ENCODE data around the gene ARID4B.

Gene ARID4B

GRCh38 chr1:235131961-235132360 is 196.0 kb downstream of the ARID4B start:
- DNase-seq (ENCODE audit: extremely low spot score): no peak
- POLR2A ChIA-PET: no interaction called here
- TF ChIP-seq CTCF (IDR thresholded peaks at IDR 0.05; ENCODE audit: control extremely low read depth, extremely low read depth, low read depth, missing control alignments): no peak
- CTCF ChIA-PET: interaction anchor here (0.9 to 2.2 kb wide), 5 partner anchors 11 to 632 kb away, joined by 3 to 9 read pairs (median 4); no protein-coding TSS in a partner anchor

- ChIA-PET CTCF (interaction anchor here (1.2 to 2.3 kb wide), 2 partner anchors 9 to 15 kb away, joined by 5 to 9 read pairs; no protein-coding TSS in a partner anchor), POLR2A (interaction anchor here (0.6 kb wide), 1 partner anchor 175 kb away, joined by 4 read pairs; no protein-coding TSS in a partner anchor)
- no peak for DNase-seq (ENCODE audit: extremely low spot score)
- no peak for TF ChIP-seq CTCF (IDR thresholded peaks at IDR 0.05; ENCODE audit: control extremely low read depth, extremely low read depth, low read depth, missing control alignments)
Measured at GRCh38 chr1:235130766-235131270, 197.2 kb downstream of the ARID4B start.

DNA sequence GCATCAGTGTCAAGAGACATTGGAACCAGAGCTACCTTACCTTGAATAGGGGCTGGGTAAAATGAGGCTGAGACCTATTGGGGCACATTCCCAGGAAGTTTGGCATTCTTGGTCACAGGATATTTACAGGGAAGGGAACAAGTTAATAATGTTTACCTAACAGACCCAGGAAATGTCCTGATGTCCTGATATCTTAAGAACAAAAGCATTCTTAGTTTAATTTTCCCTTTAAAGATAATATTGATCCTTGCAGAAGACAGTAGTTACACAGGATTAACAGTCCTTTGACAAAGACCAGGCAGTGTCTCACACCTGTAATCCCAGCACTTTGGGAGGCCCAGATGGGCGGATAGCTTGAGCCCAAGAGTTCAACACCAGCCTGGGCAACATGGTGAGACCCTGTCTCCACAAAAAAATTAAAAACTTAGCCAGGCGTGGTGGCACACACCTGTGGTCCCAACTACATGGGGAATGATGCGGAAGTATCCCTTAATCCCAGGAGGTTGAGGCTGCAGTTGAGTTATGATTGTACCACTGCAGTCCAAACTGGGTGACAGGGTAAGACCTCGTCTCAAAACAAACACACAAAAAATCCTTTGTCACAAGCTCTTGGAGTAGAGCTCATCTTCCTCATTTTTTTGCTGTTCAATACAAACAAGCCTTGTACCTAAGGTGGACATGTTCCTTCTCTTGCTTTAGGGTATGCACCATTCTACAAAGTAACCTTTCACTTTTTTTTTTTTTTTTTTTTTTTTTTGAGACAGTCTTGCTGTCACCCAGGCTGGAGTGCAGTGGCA is 198.0 kb downstream of the ARID4B start:
- ChIA-PET CTCF (interaction anchor here (1.2 to 2.3 kb wide), 2 partner anchors 9 to 15 kb away, joined by 5 to 9 read pairs; no protein-coding TSS in a partner anchor), POLR2A (interaction anchor here (0.6 to 0.7 kb wide), 3 partner anchors 29 to 176 kb away, joined by 3 to 4 read pairs (median 4); no protein-coding TSS in a partner anchor)
- TF ChIP-seq CTCF (IDR thresholded peaks at IDR 0.05; ENCODE audit: control extremely low read depth, extremely low read depth, low read depth, missing control alignments): no peak
- DNase-seq (ENCODE audit: extremely low spot score): no peak

- DNase-seq (ENCODE audit: extremely low spot score): peak; percentile 97
- ChIA-PET CTCF (interaction anchor here (2.3 kb wide), 1 partner anchor 11 kb away, joined by 9 read pairs; no protein-coding TSS in a partner anchor), POLR2A (no interaction called here)
- no peak for TF ChIP-seq CTCF (IDR thresholded peaks at IDR 0.05; ENCODE audit: control extremely low read depth, extremely low read depth, low read depth, missing control alignments)
Measured at GRCh38 chr1:235128456-235129328, 199.3 kb downstream of the ARID4B start, which contains the start of gene TOMM20. Gene TOMM20, minus strand, starts transcription at chr1:235128837. Its CDS starts 122 bp downstream, at chr1:235128715.

GRCh38 chr1:235127732-235128455 is 200.1 kb downstream of the ARID4B start:
- DNase-seq (ENCODE audit: extremely low spot score): no peak
- POLR2A ChIA-PET: no interaction called here
- CTCF ChIA-PET: interaction anchor here (1.5 kb wide), 2 partner anchors 20 to 23 kb away, joined by 5 to 9 read pairs; no protein-coding TSS in a partner anchor

More at GRCh38 chr1:235127732-235128455, 200.1 kb downstream of the ARID4B start:
- TF ChIP-seq CTCF (IDR thresholded peaks at IDR 0.05; ENCODE audit: control extremely low read depth, extremely low read depth, low read depth, missing control alignments): no peak

All from GM10248 (cell line).